Measurements from ENCODE around the gene PEX14.

Gene PEX14

DNA sequence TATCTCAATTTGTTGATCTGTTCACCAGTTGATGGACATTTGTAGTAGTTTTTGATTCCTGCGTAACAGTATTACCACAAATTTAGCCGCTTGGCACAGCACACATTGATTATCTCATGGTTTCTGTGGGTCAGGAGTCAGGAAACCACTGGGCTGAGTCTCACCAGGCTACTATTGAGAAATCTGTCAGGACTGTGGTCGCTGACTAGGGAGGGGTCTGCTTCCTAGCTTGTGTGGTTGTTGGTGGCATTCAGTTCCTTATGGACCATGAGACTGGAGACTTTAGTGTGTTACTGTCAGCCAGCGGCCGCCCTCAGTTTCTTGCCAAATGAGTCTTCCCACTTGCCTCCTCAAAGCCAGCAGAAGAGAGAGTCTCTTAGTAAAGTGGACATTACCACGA is 9.8 kb downstream of the PEX14 start:
- no peaks in the 10 kb centered on the region for H3K27me3 ChIP-seq
- H3K4me3 ChIP-seq (ENCODE audit: low read depth, low read length) = no peak overlapping the region
- TF ChIP-seq, protein P1, sequence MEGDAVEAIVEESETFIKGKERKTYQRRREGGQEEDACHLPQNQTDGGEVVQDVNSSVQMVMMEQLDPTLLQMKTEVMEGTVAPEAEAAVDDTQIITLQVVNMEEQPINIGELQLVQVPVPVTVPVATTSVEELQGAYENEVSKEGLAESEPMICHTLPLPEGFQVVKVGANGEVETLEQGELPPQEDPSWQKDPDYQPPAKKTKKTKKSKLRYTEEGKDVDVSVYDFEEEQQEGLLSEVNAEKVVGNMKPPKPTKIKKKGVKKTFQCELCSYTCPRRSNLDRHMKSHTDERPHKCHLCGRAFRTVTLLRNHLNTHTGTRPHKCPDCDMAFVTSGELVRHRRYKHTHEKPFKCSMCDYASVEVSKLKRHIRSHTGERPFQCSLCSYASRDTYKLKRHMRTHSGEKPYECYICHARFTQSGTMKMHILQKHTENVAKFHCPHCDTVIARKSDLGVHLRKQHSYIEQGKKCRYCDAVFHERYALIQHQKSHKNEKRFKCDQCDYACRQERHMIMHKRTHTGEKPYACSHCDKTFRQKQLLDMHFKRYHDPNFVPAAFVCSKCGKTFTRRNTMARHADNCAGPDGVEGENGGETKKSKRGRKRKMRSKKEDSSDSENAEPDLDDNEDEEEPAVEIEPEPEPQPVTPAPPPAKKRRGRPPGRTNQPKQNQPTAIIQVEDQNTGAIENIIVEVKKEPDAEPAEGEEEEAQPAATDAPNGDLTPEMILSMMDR (IDR thresholded peaks at IDR 0.05; ENCODE audit: low read depth, low read length) = no peak
- no peaks in the 10 kb centered on the region for H3K9me3 ChIP-seq
- H3K36me3 ChIP-seq = no peaks in the 10 kb centered on the region
- no peaks in the 10 kb centered on the region for H3K4me1 ChIP-seq
- no peak for DNase-seq

DNA sequence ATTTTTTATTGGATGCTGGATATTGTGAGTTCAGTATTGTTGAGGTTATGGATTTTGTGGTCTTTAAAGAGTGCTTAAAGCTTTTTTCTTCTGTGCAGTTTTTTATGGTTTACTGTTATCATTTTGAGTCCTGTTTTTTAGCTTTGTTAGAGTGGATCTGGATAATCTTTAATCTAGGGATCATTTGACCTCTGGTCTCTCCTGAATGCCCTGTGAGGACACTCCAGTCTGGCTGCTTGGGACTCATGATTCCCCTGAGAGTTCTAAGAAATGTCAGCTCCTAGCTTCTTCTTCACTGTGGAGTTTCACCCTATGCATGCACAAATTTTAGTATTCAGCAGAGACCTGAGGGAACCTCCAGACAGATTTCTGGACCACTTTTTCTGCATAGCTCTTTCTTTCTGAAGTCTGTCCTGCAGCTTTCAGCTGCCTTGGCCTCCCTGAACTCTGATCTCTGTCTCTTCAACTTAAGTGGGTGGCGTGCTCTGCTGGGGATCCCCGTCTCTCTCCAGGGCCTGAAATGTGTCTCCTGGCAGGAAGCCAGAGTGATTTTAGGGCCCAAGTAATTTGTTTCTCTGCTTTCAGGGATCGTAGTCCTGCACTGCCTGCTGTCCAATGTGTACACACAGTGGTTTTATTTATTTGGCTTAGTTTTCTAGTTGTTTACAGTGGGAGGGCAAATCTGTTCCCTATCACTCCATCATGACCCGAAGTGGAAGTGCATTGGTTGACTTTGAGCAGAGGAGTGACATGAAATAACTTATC is 14.7 kb downstream of the PEX14 start:
- Histone ChIP-seq H3K4me3 (ENCODE audit: low read depth, low read length) (no peak overlapping the region), H3K36me3 (no peaks in the 10 kb centered on the region), H3K9me3 (no peaks in the 10 kb centered on the region), H3K4me1 (peaks cover 5% of the 10 kb centered on the region; the same call in 1 of the 2 replicates), H3K27me3 (no peaks in the 10 kb centered on the region)
- TF ChIP-seq, protein P1 (IDR thresholded peaks at IDR 0.05; ENCODE audit: low read depth, low read length) = no peak
- no peak for DNase-seq

DNA sequence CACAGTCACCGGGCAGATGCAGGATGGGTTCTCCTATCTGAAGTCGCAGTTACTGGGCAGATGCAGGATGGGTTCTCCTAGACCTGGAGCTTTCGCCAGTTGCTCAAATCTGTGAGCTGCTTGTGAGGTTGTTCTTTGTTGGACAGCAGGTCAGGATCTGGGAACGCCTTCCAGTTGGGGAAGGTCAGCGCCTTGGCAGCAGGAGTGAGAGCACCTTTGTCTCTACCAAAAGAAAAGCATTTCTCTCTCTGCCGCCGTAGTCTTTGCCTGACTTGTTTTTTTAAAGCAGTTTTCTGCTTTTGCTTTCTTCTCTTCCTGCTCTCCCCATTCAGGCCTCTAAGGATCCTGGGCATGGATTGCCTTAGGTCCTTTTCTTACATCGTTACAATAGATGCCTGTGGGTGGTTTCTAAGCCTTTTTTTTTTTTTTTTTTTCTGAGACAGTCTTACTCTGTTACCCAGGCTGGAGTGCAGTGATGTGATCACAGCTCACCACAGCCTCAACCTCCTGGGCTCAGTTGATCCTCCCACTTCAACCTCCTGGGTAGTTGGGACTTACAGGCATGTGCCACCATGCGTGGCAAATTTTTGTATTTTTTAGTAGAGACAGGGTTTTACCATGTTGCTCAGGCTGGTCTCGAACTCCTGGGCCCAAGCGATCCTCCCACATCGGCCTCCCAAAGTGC is 15.7 kb downstream of the PEX14 start:
- H3K36me3 ChIP-seq = no peaks in the 10 kb centered on the region
- H3K4me1 ChIP-seq = peaks cover 8% of the 10 kb centered on the region
- H3K27me3 ChIP-seq = no peaks in the 10 kb centered on the region
- TF ChIP-seq, protein P1 (IDR thresholded peaks at IDR 0.05; ENCODE audit: low read depth, low read length) = no peak
- H3K4me3 ChIP-seq (ENCODE audit: low read depth, low read length) = no peak overlapping the region
- DNase-seq = no peak
- no peaks in the 10 kb centered on the region for H3K9me3 ChIP-seq

DNA sequence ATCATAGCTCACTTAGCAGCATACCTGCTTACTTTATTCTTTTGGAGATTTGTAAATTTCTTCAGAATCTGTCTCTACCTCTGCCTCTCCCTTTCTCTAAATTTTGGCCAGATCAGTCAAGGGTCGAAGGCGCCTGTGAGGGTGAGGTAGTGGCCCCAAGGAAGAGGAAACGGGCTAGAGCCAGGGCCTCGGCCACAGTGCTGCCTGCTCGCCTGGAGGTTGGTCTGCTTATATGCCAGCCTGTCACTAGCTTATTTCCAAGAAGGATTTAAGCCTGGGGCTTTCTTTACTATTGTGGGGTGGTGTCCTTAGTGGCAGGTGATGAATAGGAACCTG is 19.6 kb downstream of the PEX14 start:
- no peaks in the 10 kb centered on the region for H3K36me3 ChIP-seq
- H3K9me3 ChIP-seq = no peaks in the 10 kb centered on the region
- DNase-seq = no peak
- TF ChIP-seq, protein P1 (IDR thresholded peaks at IDR 0.05; ENCODE audit: low read depth, low read length) = no peak
- peaks cover 8% of the 10 kb centered on the region for H3K4me1 ChIP-seq
- H3K27me3 ChIP-seq = no peaks in the 10 kb centered on the region
- no peak overlapping the region for H3K4me3 ChIP-seq (ENCODE audit: low read depth, low read length)

DNA sequence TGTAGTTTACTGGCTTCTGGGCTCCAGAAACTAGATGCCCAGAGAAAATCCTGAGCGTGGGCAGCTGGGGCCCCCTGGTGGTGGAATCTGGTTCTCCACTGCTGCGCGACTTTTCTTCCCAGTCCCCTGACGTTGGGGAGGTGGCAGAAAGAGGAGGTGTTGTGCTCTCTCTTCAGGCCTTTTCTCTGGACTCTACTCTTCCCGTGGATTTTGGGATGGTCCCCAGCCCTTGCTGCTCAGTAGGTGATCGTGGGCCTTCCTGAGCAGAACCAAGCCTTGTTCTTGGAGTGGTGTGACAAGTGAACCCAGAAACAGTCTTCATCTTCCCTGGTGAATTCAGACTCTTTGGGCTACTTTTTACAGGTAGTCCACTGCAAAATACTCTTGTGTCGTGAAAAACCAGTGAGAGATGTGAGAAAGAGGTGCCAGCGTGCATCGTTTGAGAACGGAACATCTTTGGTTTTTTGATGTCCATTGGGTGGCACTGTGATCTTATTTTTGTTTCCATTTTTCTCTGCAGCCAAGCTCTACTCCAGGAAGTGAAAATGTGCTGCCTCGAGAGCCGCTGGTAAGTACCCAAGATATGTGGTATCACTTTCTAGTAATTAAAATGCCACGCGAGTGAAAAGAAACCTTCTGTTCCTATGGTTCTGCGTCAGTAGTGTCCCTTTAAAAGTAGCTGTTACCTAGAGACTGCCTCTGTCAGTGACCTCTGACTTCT is 20.2 kb downstream of the PEX14 start:
- DNase-seq = peak; percentile 63
- TF ChIP-seq, protein P1 (IDR thresholded peaks at IDR 0.05; ENCODE audit: low read depth, low read length) = peak; percentile 75
- no peaks in the 10 kb centered on the region for H3K36me3 ChIP-seq
- peak overlapping the region; percentile 52 for H3K4me3 ChIP-seq (ENCODE audit: low read depth, low read length)
- no peaks in the 10 kb centered on the region for H3K9me3 ChIP-seq
- peaks cover 8% of the 10 kb centered on the region for H3K4me1 ChIP-seq
- H3K27me3 ChIP-seq = no peaks in the 10 kb centered on the region

DNA sequence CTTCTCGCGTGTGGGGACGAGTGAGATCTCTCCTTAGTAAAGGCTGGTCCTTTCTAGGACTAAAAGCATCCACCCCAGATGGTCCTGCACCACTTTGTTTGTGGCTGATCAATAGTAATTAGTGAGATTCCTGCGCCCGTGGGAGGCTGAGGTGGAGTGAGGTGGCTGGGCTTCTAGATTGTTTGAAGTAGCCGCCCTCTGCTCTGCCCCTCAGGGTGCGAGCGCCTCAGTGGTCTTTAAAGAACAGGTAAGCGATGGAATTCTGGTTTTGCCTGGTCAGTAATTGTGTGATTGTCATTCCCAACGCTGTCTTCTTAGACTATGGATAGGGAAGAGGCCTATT is 20.7 kb downstream of the PEX14 start:
- Histone ChIP-seq H3K27me3 (no peaks in the 10 kb centered on the region), H3K9me3 (no peaks in the 10 kb centered on the region), H3K4me3 (ENCODE audit: low read depth, low read length) (no peak overlapping the region), H3K36me3 (no peaks in the 10 kb centered on the region), H3K4me1 (peaks cover 8% of the 10 kb centered on the region)
- no peak for DNase-seq
- TF ChIP-seq, protein P1 (IDR thresholded peaks at IDR 0.05; ENCODE audit: low read depth, low read length) = no peak
